Measurements from ENCODE around the gene SLC22A1.

GRCh38 chr6:160202411-160202810 lies 80.8 kb downstream of the SLC22A1 start:
- TF ChIP-seq, protein P1, sequence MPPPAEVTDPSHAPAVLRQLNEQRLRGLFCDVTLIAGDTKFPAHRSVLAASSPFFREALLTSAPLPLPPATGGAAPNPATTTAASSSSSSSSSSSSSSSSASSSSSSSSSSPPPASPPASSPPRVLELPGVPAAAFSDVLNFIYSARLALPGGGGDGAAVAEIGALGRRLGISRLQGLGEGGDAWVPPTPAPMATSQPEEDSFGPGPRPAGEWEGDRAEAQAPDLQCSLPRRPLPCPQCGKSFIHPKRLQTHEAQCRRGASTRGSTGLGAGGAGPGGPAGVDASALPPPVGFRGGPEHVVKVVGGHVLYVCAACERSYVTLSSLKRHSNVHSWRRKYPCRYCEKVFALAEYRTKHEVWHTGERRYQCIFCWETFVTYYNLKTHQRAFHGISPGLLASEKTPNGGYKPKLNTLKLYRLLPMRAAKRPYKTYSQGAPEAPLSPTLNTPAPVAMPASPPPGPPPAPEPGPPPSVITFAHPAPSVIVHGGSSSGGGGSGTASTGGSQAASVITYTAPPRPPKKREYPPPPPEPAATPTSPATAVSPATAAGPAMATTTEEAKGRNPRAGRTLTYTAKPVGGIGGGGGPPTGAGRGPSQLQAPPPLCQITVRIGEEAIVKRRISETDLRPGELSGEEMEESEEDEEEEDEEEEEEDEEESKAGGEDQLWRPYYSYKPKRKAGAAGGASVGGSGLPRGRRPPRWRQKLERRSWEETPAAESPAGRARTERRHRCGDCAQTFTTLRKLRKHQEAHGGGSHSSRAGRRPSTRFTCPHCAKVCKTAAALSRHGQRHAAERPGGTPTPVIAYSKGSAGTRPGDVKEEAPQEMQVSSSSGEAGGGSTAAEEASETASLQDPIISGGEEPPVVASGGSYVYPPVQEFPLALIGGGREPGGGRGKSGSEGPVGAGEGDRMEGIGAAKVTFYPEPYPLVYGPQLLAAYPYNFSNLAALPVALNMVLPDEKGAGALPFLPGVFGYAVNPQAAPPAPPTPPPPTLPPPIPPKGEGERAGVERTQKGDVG (CRISPR knock-in tag; IDR thresholded peaks at IDR 0.05): no peak
- TF ChIP-seq EZH2 (IDR thresholded peaks at IDR 0.05; ENCODE audit: borderline replicate concordance, control insufficient read depth, low read depth, low read length) (no peak), JUNB (IDR thresholded peaks at IDR 0.05) (no peak), POLR2A (IDR thresholded peaks at IDR 0.05; ENCODE audit: low read depth, low read length) (no peak), CTCF (IDR thresholded peaks at IDR 0.05 in 2 of 3, conservative IDR thresholded peaks at IDR 0.05 in 1 of 3; ENCODE audit: control insufficient read depth in 2 of 3, extremely low read depth in 1 of 3, insufficient read depth in 1 of 3, low read depth in 3 of 3, low read length in 3 of 3) (no peak), POLR2AphosphoS5 (IDR thresholded peaks at IDR 0.05; ENCODE audit: low read length) (no peak), TAF1 (IDR thresholded peaks at IDR 0.05; ENCODE audit: borderline replicate concordance, low read depth, low read length) (no peak), HCFC1 (IDR thresholded peaks at IDR 0.05; ENCODE audit: low read length) (no peak)
- TF ChIP-seq, protein P2, sequence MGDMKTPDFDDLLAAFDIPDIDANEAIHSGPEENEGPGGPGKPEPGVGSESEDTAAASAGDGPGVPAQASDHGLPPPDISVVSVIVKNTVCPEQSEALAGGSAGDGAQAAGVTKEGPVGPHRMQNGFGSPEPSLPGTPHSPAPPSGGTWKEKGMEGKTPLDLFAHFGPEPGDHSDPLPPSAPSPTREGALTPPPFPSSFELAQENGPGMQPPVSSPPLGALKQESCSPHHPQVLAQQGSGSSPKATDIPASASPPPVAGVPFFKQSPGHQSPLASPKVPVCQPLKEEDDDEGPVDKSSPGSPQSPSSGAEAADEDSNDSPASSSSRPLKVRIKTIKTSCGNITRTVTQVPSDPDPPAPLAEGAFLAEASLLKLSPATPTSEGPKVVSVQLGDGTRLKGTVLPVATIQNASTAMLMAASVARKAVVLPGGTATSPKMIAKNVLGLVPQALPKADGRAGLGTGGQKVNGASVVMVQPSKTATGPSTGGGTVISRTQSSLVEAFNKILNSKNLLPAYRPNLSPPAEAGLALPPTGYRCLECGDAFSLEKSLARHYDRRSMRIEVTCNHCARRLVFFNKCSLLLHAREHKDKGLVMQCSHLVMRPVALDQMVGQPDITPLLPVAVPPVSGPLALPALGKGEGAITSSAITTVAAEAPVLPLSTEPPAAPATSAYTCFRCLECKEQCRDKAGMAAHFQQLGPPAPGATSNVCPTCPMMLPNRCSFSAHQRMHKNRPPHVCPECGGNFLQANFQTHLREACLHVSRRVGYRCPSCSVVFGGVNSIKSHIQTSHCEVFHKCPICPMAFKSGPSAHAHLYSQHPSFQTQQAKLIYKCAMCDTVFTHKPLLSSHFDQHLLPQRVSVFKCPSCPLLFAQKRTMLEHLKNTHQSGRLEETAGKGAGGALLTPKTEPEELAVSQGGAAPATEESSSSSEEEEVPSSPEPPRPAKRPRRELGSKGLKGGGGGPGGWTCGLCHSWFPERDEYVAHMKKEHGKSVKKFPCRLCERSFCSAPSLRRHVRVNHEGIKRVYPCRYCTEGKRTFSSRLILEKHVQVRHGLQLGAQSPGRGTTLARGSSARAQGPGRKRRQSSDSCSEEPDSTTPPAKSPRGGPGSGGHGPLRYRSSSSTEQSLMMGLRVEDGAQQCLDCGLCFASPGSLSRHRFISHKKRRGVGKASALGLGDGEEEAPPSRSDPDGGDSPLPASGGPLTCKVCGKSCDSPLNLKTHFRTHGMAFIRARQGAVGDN (IDR thresholded peaks at IDR 0.05): no peak
- TF ChIP-seq, protein P3, sequence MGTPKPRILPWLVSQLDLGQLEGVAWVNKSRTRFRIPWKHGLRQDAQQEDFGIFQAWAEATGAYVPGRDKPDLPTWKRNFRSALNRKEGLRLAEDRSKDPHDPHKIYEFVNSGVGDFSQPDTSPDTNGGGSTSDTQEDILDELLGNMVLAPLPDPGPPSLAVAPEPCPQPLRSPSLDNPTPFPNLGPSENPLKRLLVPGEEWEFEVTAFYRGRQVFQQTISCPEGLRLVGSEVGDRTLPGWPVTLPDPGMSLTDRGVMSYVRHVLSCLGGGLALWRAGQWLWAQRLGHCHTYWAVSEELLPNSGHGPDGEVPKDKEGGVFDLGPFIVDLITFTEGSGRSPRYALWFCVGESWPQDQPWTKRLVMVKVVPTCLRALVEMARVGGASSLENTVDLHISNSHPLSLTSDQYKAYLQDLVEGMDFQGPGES (IDR thresholded peaks at IDR 0.05): no peak
- TF ChIP-seq, protein P4, sequence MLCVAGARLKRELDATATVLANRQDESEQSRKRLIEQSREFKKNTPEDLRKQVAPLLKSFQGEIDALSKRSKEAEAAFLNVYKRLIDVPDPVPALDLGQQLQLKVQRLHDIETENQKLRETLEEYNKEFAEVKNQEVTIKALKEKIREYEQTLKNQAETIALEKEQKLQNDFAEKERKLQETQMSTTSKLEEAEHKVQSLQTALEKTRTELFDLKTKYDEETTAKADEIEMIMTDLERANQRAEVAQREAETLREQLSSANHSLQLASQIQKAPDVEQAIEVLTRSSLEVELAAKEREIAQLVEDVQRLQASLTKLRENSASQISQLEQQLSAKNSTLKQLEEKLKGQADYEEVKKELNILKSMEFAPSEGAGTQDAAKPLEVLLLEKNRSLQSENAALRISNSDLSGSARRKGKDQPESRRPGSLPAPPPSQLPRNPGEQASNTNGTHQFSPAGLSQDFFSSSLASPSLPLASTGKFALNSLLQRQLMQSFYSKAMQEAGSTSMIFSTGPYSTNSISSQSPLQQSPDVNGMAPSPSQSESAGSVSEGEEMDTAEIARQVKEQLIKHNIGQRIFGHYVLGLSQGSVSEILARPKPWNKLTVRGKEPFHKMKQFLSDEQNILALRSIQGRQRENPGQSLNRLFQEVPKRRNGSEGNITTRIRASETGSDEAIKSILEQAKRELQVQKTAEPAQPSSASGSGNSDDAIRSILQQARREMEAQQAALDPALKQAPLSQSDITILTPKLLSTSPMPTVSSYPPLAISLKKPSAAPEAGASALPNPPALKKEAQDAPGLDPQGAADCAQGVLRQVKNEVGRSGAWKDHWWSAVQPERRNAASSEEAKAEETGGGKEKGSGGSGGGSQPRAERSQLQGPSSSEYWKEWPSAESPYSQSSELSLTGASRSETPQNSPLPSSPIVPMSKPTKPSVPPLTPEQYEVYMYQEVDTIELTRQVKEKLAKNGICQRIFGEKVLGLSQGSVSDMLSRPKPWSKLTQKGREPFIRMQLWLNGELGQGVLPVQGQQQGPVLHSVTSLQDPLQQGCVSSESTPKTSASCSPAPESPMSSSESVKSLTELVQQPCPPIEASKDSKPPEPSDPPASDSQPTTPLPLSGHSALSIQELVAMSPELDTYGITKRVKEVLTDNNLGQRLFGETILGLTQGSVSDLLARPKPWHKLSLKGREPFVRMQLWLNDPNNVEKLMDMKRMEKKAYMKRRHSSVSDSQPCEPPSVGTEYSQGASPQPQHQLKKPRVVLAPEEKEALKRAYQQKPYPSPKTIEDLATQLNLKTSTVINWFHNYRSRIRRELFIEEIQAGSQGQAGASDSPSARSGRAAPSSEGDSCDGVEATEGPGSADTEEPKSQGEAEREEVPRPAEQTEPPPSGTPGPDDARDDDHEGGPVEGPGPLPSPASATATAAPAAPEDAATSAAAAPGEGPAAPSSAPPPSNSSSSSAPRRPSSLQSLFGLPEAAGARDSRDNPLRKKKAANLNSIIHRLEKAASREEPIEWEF (IDR thresholded peaks at IDR 0.05; ENCODE audit: insufficient replicate concordance, low read depth, low read length): no peak
- TF ChIP-seq, protein P5, sequence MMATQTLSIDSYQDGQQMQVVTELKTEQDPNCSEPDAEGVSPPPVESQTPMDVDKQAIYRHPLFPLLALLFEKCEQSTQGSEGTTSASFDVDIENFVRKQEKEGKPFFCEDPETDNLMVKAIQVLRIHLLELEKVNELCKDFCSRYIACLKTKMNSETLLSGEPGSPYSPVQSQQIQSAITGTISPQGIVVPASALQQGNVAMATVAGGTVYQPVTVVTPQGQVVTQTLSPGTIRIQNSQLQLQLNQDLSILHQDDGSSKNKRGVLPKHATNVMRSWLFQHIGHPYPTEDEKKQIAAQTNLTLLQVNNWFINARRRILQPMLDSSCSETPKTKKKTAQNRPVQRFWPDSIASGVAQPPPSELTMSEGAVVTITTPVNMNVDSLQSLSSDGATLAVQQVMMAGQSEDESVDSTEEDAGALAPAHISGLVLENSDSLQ (IDR thresholded peaks at IDR 0.05): no peak

All from GM12878 (cell line).